Measurements from ENCODE around the gene MYL2. TPM values are rescaled to one million over a fixed set of nuclear protein-coding genes. Genes with fewer than 3 reads are reported as not detected.

Gene MYL2
- total and polyA plus RNA-seq, 2 experiments from 2014 or later, result not detected

- peaks cover 11% of the 10 kb centered on the region for H3K9me2 ChIP-seq (ENCODE audit: insufficient read depth)
- H3K4me3 ChIP-seq, result no peak overlapping the region
- H3K36me3 ChIP-seq (ENCODE audit: insufficient read depth), result no peaks in the 10 kb centered on the region
- Mint-ChIP-seq H3K27me3 (ENCODE audit: insufficient read depth, low read depth, poor library complexity) (peaks cover 2% of the 10 kb centered on the region), H3K4me1 (peaks cover 7% of the 10 kb centered on the region; the same call in 2 of the 3 replicates), H3K4me3 (no peak overlapping the region), H3K36me3 (ENCODE audit: low read depth) (no peaks in the 10 kb centered on the region), H3K9me3 (no peaks in the 10 kb centered on the region), H3K27ac (no peak overlapping the region)
- no peaks in the 10 kb centered on the region for H3K27me3 ChIP-seq (ENCODE audit: insufficient read depth)
- no peaks in the 10 kb centered on the region for H3K79me2 ChIP-seq (replicated peaks; ENCODE audit: insufficient read depth)
- no peak overlapping the region for H3K27ac ChIP-seq (ENCODE audit: low read depth)
- ATAC-seq, result no peak; the same call in 2 of the 3 replicates
- TF ChIP-seq ETS1 (IDR thresholded peaks at IDR 0.05) (no peak), NANOG (IDR thresholded peaks at IDR 0.05; ENCODE audit: borderline replicate concordance) (no peak), REST (IDR thresholded peaks at IDR 0.05; ENCODE audit: unreplicated experiment) (no peak), ZNF462 (CRISPR knock-in tag; IDR thresholded peaks at IDR 0.05) (no peak), STAT1 (IDR thresholded peaks at IDR 0.05; ENCODE audit: unreplicated experiment) (no peak), POLR2AphosphoS5 (IDR thresholded peaks at IDR 0.05; ENCODE audit: low read depth) (no peak), JUNB (IDR thresholded peaks at IDR 0.05; ENCODE audit: unreplicated experiment) (no peak), ZNF114 (CRISPR knock-in tag; IDR thresholded peaks at IDR 0.05) (no peak), ZNF331 (CRISPR knock-in tag; IDR thresholded peaks at IDR 0.05; ENCODE audit: low read depth) (no peak)
- TF ChIP-seq, protein P1, sequence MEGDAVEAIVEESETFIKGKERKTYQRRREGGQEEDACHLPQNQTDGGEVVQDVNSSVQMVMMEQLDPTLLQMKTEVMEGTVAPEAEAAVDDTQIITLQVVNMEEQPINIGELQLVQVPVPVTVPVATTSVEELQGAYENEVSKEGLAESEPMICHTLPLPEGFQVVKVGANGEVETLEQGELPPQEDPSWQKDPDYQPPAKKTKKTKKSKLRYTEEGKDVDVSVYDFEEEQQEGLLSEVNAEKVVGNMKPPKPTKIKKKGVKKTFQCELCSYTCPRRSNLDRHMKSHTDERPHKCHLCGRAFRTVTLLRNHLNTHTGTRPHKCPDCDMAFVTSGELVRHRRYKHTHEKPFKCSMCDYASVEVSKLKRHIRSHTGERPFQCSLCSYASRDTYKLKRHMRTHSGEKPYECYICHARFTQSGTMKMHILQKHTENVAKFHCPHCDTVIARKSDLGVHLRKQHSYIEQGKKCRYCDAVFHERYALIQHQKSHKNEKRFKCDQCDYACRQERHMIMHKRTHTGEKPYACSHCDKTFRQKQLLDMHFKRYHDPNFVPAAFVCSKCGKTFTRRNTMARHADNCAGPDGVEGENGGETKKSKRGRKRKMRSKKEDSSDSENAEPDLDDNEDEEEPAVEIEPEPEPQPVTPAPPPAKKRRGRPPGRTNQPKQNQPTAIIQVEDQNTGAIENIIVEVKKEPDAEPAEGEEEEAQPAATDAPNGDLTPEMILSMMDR (conservative IDR thresholded peaks at IDR 0.05; ENCODE audit: low read depth in 2 of 2), result no peak
- H3F3A ChIP-seq (replicated peaks; ENCODE audit: low read depth), result no peaks in the 10 kb centered on the region
- no peak for DNase-seq (ENCODE audit: low spot score)
- H3K4me1 ChIP-seq (ENCODE audit: insufficient read depth), result no peaks in the 10 kb centered on the region
- H3K4me2 ChIP-seq, result no peak overlapping the region
- peak overlapping the region; percentile 66; the same call in 1 of the 2 replicates for H2AFZ ChIP-seq
- H4K20me1 ChIP-seq (replicated peaks; ENCODE audit: insufficient read depth), result no peaks in the 10 kb centered on the region
These were observed 11.8 kb downstream of the MYL2 start for GRCh38 chr12:110908377-110909152.
